ENCODE data around the gene UBE2QL1.

Gene UBE2QL1

DNA sequence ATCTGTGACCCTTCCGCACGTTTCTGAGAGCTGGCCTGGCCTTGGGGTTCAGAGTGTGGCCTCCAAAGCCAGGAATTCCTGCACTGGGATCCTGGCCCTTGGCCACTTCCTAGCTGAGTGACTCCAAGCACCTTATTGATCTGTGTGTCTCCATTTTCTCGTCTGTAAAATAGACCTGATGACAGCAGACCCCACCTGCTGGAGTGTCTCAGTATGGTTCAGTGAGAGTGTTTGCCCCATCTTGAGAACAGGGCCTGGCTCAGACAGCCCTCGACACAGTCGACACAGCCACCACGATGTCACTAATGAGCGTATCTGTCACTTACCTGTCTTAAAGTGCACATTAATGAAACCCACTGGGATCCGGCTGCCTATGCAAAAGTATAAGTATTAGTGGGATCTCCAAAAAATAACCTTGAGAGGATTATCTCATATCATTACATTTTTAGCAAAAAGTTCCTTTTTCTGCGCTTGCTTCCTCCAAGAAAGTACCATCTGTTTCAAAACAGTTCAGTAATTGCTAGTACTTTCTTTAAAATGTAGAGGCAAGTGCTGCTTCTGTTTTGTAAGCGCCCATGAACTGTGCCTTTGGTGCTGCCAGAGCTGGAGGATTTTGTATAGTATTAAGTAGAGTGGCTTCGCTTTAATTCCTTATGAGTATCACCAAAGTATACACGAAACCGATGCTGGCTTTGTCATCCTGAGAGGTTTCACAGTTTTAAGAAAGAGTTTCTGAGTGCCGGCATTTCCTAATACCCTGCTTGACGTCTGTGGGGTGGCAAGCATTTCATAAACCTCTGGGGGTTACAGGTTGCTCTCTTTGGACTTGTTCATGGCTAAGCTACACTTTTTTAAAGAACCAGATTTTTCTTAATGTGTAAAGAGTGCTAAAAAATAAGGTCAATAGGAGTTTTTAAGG lies 31.7 kb downstream of the UBE2QL1 start:
- DNase-seq, result no peak

DNA sequence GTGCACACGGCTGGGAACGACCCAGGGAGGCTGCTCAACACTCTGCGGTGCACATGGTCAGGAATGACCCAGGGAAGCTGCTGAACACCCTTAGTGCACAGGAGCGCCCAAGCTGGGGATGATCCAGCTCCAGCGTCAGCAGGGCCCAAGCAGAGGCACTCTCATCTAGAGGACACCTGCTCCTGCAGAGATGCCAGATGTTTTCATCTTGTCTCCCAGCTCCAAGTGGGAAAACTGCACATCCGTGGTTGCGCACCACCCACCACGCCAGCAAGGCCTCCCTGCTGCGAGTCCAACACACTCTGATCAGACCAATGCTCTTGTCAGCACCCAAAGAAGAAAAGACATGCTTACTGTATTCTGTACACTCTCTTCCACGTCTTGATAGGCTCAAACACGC lies 34.1 kb downstream of the UBE2QL1 start:
- DNase-seq, result no peak

DNA sequence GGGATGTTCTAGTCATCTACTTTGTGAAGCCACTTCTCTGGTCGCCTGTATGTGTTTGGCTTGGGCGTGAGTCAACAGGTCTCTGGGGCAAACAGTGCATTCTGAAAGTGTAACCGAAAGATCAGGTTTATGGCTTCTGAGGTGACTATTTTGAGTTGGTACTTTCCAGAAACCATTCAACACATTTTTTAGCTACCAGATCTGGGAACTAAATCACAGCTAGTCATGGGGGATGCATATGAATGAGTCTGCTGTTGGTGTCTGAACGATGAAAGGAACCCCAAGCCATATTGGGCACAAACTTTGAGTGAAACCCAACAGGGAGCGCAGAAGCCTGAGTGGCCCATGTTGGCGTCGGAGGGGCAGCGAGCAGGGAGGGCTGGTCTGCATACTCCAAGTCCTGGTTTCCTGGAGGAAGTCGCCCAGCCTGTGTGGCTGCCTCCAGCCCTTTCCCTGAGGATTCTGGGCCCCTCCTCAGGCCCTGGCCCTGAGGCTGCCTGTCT lies 35.3 kb downstream of the UBE2QL1 start:
- DNase-seq, result no peak

DNA sequence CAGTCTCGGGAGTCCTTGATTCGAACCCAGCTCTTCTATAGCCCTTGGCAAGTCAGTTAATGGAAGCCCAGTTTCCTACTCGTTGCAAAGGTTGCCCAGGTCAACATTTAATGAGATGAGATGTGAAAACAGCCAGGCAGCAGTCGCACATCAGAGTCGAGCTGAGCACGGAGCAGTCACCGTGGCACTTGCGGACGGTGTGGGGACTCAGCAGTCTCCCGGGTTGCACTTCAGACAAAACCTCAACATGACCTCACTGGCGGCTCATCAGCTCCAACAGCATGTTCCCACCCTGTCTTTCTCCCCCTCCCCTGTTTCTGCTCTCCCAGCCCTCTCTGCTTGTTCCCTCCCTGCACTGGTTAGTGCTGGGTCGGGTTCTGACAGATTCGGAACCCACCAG lies 35.8 kb downstream of the UBE2QL1 start:
- DNase-seq, result no peak

DNA sequence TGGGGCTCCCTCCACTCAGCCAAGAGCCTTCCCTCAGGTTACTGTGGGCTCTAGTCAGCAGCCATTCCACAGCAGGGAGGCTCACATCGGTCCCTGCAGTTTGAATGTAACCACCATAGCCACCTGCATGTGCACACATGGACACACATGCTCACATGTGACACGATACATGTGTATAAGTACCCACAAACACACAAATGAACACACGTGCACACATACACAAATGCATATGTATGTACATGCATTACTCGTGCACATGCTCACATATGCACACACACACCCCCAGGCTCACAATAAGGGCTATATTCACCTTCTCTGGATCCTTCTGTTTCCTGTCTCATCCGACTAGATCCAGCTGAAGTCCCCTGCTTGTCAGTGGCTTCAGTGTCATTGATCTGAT lies 36.2 kb downstream of the UBE2QL1 start:
- no peak for DNase-seq

DNA sequence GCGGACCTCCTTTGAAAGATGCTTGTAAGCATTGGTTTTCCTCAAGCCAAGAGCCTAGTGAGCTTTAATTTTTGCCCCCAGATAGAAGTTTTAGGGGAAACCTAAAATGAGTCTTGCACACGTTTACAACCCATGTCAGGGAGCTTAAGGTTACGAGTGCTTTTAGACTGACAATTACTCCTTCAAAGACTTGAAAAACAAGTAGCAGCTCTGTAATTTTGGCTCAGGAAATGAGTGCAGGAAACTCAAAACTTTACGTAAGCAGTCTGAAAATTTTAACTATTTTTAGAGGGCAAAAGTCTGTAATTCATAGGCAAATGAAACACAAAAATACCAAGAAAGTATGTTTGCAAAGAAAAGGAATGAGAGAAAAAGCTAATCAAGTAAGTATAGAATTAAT lies 36.8 kb downstream of the UBE2QL1 start:
- no peak for DNase-seq

DNA sequence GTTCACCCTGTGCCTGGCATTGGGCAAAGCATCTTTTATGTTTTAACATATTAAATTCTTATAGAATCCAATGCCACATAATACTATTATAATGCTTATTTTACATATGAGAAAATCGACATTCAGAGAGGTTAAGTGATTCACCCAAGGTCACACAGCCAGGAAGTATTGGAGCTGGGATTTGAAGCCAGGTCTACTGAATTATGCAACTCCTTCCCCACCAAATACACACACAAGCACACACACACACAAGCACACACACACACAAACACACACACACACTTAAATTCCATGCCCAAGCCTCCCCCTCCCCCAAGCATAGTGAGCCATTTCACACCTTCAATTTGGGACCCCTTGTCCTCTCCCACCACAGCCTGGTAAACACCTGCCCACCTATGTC lies 37.4 kb downstream of the UBE2QL1 start:
- no peak for DNase-seq

DNA sequence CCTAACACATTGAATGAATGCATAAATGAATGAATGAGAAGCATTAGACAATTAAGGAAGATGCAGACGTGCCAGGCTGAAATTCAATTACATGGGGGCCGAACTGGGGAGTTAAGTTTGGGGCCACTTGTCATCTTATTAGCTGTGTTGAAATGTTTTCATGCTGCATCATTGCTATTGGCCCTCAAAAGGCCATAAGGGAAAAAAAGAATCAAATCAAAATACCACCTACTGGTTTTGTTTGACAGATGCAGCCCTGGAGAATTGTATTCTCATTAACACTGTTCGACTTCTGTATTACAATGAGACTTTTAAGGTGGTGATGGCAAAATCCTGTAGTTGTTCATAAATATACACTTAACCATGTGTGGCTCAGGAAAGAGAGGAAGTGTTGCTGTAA lies 38.4 kb downstream of the UBE2QL1 start:
- no peak for DNase-seq

DNA sequence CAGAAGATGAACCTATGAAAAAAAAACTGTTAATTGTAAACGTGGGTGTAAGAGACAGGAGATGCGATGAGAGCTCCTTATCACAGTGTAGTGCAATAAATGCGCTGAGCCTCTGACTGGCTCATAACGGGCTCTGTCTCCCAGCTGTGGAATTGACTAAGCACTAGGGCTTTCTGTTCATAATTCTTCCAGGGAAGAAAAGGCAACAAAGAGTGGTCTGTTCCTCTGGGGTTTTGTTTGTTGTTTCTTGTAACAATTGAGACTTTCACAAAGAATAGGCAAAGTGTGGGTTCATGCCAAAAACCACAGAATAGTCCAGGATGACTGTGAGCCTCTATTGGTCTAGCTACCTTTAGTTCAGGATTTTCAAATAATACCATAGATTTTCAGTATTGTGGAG lies 39.4 kb downstream of the UBE2QL1 start:
- DNase-seq, result no peak

DNA sequence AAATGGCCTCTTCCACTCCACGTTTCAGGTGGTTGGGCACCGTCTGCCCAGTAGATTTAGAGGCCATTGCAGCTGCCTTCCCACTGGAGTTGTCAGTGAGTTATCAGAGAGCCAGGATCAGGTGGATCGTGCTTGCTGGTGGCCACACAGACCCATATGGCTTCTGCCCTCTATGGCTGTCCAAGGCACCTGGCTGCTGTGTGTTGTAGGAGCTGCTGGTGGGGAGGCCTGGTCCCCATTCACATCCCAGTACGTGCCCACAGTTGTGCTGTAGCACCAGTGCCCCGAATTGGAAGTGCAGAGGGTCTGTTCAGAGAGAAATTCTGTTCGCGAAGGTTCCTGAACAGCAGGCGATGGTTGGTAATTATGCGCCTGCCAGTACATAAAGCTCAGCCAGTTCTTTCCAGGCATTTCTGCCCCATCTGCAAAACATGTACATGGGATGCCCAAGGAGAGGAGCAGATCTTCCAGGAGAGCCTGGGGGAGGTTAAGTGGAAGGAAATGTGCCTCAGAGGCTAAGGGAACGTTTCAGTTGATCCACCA lies 41.1 kb downstream of the UBE2QL1 start:
- DNase-seq, result no peak

DNA sequence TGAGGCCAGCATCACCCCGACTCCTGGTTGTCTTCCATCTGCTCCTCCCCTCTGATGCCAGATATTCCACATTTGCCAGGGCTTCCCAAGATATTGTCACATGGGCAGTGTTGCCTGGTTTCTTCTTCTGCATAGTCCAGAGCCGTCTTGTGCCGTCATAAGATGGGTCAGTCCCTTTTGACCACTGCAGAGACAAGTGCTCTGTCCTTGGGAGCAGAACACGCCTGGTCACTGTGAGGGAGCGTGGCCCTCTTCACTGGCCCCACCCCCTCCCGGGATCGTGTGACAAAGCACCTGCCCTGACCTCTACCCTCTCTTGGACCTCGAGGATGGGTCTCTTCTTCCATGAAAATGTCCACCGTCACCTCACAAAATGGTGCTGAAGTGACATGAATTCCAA lies 41.6 kb downstream of the UBE2QL1 start:
- no peak for DNase-seq

DNA sequence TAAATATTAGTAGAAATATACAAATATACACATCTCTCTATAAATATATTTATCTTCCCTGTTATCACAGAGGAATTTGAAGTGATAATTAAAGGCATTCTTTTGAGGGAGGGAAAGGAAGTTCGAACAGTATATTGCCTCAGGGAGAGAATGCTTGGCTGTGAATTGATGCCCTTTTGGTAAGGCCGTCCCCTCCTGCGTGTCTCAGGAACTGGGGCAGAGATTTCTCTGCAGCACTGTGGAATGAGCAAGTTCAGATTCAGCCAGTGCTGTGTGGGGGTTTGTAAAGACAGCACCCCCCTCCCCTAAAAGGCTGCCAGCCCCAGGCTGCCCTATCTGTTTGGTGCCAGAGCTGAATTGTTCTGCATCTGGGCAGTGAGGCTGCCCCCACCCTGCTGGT lies 42.0 kb downstream of the UBE2QL1 start:
- no peak for DNase-seq

DNA sequence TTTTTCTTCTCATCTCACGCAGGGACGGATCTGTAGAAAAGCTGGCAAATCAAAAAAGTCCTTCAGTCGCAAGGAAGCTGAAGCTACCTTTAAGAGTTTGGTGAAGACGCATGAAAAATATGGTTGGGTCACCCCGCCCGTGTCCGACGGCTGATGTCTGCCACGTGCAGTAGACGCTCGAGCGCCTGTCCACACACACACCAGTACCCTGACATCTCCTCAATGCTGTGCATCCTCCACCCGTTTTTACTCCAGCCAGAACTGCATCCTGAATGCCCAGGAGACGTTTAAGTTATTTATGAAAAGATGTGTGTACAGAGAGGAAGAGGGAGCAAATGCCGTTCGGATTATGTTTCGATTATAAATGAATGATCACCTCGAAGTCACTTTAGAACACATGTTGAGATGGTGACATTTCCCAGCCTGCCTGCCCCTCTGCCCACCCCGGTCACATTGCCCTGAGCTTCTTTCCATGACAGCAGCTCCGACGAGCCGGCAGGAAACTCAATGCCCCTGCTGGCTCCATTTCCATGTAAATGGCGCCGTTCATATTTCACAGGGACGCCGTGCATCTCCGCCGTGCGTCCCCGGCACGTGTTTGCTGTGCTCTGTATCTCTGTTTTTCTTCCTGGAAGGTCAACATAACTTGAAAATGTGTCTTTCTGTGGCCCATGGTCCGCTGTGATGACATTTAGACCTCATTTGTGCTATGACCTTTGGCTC lies 42.7 kb downstream of the UBE2QL1 start:
- no peak for DNase-seq

DNA sequence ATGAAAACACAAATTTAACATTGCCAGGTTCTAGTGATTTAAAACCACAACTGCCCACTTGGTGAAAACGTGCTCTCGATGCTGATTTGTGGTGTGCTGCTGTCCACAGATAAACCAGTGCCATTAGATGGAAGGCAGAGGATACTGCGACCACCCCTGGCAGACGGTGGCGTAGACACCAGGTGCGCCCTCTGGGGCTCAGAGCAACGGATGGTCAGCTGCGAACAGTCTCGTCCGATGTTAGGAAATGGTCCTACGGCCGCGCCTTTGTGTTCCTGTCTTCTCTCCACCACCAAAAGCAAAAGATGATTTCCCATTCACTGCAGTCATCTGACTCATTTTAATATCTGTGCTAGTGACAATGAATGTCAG lies 43.2 kb downstream of the UBE2QL1 start:
- DNase-seq, result no peak

DNA sequence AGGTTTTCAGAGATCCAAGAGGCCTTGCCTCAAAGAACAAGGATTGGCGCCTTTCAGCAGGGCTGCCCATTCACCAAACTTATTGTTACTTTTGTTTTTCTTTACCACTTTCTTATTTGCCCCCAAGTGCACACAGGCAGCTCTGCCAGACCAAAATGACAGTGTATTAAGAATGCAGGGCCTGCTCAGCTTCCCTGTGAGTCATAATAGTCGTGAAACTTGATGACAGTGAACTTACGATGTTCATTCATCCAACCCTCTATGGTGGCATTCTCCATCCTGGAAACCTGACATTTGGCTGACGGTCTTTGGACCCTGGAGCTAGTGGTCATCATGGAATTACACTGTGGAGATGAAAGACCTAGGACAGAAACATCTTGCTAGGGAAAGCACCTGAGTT lies 44.3 kb downstream of the UBE2QL1 start:
- DNase-seq, result no peak

DNA sequence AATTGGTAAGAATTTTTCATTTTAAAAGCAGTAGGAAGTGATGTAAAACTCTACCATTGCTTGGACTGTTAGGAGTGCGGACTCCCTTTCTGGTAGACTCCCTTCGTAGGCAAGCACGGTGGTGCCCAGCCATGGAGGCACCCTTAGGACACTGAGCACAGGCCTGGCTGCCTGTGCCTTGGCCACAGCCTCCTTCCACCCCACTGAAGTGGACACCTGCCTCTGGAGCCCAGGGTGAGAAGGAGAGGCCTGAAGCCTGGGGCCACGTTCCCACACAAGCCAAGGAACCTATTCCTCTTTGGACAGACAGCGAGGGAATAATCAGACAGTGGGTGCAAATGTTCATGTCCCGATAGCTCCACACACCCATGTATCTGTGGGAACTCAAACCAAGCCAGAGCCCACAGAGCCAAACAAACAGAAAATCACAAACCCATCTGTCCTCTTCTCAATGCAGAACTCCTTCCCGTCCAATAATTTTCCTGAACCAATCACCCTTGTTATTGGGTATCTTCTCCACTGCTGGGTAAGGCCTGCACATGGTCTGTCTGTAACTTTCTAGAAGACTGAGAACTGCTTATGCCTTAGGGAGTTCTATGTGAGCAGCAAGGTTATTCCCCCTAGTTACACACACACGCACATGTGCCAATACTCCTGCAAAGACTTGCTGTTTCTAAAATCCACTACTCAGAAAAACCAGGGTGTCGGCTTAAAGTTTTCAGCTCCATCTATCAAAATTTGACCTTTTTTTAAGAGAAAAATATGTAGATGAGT lies 45.2 kb downstream of the UBE2QL1 start:
- DNase-seq, result no peak

DNA sequence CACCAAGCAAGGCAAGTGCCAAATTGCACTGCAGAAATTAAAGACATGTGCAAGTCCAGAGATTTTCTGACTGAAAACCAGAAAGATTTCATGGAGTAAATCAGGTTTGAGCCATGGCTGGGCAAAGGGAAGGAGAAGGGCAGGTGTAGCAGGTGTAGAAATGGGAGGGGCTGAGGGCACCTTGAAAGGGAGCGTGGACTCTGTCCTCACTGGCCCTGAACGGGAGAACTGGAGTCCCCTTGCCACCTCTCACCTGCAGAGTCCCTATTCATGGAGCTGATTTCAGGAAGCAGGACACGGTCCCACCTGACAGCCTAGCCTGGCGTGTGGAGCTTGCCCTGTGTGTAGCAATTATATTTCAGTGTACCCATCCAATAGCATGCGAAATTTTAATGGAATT lies 46.3 kb downstream of the UBE2QL1 start:
- no peak for DNase-seq

DNA sequence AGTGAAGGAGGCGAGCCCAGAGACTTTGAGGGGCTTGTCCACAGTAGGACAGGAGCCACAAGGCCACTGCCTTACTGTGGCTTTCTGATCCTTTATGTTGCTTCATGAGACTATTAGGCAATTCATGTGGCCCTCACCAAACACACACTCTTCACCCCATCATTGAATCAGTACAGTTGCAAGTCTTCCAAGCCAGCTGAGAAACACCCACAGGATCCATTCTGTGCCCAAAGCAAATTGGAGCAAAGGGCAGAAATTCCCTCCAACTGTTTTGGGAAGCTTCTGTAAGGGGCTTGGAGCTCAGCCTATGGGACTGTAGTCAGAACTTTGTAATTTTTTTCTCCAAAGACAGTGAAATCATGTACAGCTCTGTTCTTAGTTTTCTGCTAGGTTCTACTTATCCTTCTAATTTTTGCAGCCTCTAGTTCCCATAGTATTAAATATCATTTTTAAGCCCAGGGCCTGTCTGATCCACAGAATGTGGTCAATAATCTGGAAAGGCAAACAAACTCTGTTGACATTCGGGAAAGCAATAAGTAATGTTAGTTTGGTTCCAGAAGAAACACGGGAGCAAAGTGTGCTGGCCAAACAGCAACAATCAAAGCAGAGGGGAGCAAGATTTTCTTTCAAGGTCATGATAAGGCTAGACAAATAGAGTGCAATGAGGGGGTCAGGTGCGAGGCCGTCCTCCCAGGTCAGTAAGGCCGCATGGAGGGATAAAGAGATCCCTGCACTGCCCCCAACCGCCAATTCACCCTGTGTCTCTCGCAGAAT lies 47.0 kb downstream of the UBE2QL1 start:
- no peak for DNase-seq

DNA sequence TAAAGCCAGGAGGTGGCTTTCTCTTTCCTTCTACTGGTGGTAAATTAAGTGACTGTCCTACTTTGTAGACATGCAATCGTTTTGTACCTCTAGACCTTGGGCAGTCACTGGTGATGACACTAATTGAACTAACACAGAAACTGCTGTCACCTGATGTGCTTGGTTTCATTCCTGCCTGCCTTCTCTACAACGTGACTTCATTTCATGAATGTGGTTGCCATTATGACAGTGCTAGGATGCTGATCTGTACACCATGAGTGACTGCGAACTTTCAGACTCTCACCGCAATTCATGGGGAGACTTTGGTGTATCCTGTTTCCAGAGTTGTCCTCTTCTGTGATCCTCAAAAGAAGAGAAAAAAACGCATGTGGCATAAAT lies 47.5 kb downstream of the UBE2QL1 start:
- no peak for DNase-seq

DNA sequence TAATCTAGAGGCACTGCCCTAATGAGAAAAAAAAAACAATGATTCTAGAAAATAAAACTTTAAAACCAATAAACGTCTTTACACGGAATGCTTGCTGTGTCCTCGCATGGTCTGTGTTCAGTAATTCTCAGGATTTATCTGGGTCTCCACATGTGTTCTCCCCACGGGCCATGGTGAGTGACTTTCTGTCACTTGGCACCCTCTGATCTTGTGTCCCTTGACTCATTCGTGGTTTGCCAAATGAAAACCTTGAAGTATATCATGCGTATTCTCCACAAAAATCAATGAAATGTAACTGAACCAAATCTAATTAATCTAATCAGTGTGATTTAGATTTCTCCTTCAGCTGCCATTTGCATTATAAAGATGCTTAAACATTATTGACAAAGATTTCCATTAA lies 48.0 kb downstream of the UBE2QL1 start:
- DNase-seq, result no peak

DNA sequence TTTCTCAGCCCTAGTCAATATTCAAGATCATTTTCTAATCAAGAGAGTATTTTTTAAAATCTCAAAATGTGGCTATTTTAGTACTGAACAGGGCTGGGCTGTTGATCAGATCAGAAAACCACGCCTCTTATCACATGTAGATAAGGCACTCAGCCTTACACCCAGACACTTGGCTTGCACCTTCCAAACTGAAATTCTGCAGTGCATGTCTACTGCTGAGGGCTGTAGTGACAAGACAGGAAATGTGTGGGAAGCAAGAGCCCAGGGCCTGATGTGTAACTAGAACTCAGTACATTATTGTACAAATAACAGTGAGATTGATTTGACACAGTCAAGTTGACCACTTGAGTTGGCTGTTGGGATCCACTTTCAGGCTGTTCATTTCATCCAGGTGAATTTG lies 48.6 kb downstream of the UBE2QL1 start:
- no peak for DNase-seq

DNA sequence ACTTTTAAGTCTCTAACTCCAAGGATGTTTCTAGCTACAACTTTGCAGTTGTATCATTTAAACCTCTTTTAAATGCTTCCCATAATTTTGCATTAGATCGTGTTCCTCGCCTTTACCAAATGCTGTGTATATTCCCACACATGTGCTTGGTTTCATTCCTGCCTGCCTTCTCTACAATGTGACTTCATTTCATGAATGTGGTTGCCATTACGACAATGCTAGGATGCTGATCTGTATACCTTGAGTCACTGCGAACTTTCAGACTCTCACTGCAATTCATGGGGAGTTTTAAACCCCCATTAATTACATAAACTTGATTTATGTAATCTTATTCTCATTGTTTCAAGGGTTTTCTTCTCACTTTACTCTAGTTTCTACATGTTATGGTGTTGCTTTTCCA lies 50.3 kb downstream of the UBE2QL1 start:
- no peak for DNase-seq

DNA sequence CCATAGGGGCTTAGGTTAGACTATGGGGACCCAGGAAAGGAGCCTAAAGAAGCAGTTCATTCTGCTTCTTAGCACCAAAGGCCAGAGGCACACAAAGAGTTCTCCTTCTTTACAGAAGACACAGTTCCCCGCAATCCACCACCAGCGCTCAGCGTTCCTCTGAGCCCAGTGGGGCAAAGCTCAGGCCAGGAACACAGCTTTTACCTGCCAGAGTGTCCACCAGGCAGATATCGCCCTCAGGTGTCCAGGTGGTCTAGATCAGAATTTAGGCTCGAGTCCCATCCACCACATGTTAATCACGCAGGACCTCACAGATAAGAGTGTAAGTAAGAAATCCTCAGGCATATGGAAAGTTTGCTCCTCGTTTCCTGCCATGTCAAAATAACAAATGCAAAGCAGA lies 53.0 kb downstream of the UBE2QL1 start:
- no peak for DNase-seq
